ENCODE measurements around the gene HIPK4.

The HIPK4 gene

DNA sequence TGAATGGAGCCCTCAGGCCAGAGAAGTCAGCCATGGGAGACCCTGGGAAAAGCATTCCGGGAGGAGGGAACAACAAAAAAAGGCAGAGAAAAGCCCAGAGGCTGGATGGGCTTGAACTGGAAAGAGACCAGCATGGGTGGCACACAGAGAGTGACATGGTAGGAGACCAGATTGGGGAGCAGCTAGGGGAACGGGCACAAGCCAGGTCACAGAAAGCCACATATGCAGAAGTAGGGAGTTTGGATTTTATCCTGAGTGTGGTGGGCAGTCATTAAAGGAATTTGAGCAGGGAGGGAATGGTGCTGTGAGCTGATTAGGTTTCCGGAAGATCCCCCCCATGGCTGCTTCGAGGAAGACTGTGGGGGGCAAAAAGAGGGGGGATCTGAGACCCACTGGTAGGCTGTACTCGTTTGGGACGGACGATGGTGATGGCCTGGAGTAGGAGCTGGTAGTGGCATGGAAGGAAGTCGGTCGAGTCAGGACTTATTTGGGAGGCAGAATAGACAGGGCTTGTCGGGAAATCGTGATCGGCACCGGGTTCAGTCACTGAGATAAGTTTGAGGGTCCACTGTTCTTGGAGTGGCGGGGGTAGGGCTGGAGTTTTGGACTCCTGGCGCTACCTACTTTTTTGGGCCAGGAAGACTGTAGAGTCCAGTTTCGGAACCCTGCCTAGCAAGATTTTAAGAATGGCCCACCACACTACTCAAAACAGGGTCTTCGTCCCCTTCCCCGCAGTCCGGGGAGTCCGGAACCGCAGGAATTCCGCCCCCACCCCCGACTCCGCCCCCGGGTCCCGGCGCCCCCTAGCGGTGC is 34.9 kb upstream of the HIPK4 start:
- Histone ChIP-seq H3K79me1 (replicated peaks; ENCODE audit: low read length, poor library complexity, severe bottlenecking) (peaks cover 6% of the 10 kb centered on the region), H3K36me3 (ENCODE audit: control insufficient read depth in 1 of 2, insufficient read depth in 2 of 2, low read depth in 1 of 2, low read length in 2 of 2) (peaks cover 11 to 15% of the 10 kb centered on the region in 2 experiments), H4K91ac (ENCODE audit: low read length) (peak overlapping the region; percentile 85), H3K27me3 (ENCODE audit: control insufficient read depth in 1 of 2, insufficient read depth in 1 of 2, low read length in 2 of 2) (no peaks in the 10 kb centered on the region), H3K18ac (ENCODE audit: low read depth in 1 of 2, low read length in 2 of 2) (peak overlapping the region; percentile 86 to 96), H3K27ac (ENCODE audit: low read length, poor library complexity, severe bottlenecking) (peak overlapping the region; percentile 99), H4K8ac (ENCODE audit: low read length) (peak overlapping the region; percentile 83), H3K4me2 (ENCODE audit: low read length, poor library complexity, severe bottlenecking) (peak overlapping the region; percentile 94), H3K4ac (ENCODE audit: low read depth in 1 of 2, low read length in 2 of 2) (peak overlapping the region; percentile 73 to 89), H2AK5ac (ENCODE audit: low read length, severe bottlenecking) (peak overlapping the region; percentile 88), H2BK5ac (ENCODE audit: low read depth, low read length, poor library complexity, severe bottlenecking) (peak overlapping the region; percentile 97), H2BK120ac (ENCODE audit: low read depth, low read length) (peak overlapping the region; percentile 96), H3K4me1 (ENCODE audit: control insufficient read depth, insufficient read depth, low read depth, low read length) (peaks cover 11% of the 10 kb centered on the region), H3K4me3 (ENCODE audit: insufficient read depth in 1 of 2, low read depth in 1 of 2, low read length in 2 of 2) (peak overlapping the region; percentile 80 to 86), H2AFZ (ENCODE audit: low read depth, low read length) (no peak overlapping the region), H2BK15ac (ENCODE audit: low read depth, poor library complexity, severe bottlenecking) (peak overlapping the region; percentile 100), H3K9ac (ENCODE audit: low read length) (peak overlapping the region; percentile 99), H2BK12ac (ENCODE audit: low read length in 2 of 2) (peak overlapping the region; percentile 75), H3K23ac (ENCODE audit: low read length in 2 of 2) (peak overlapping the region; percentile 67 to 98), H3K9me3 (ENCODE audit: control insufficient read depth, low read length) (no peaks in the 10 kb centered on the region), H3K14ac (ENCODE audit: low read length in 2 of 2) (peak overlapping the region; percentile 43 to 94)
- peak; percentile 41 for DNase-seq
- WGBS = 1% methylated on average over 20 of the region's 28 CpGs

DNA sequence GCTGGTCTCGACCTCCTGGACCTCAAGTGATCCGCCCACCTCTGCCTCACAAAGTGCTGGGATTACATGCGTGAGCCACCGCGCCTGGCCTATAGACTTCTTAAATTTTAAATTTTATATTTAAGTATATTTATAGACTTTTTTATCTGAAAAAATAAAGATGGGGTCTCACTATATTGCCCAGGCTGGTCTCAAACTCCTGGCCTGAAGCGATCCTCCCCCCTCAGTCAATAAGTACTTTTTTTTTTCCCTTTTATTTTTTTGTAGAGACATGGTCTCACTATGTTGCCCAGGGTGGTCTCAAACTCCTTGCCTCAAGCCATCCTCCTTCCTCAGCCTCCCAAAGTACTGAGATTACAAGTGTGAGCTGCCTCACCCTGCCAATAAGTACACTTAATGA is 34.0 kb upstream of the HIPK4 start:
- Histone ChIP-seq H4K8ac (ENCODE audit: low read length) (no peak overlapping the region), H2BK5ac (ENCODE audit: low read depth, low read length, poor library complexity, severe bottlenecking) (no peak overlapping the region), H2BK120ac (ENCODE audit: low read depth, low read length) (no peak overlapping the region), H3K9me3 (ENCODE audit: control insufficient read depth, low read length) (no peaks in the 10 kb centered on the region), H3K23ac (ENCODE audit: low read length in 2 of 2) (no peak overlapping the region), H2AK5ac (ENCODE audit: low read length, severe bottlenecking) (no peak overlapping the region), H3K4ac (ENCODE audit: low read depth in 1 of 2, low read length in 2 of 2) (no peak overlapping the region), H3K14ac (ENCODE audit: low read length in 2 of 2) (no peak overlapping the region), H3K4me2 (ENCODE audit: low read length, poor library complexity, severe bottlenecking) (peak overlapping the region; percentile 16), H2BK15ac (ENCODE audit: low read depth, poor library complexity, severe bottlenecking) (no peak overlapping the region), H3K79me1 (replicated peaks; ENCODE audit: low read length, poor library complexity, severe bottlenecking) (peaks cover 6% of the 10 kb centered on the region), H4K91ac (ENCODE audit: low read length) (no peak overlapping the region), H2AFZ (ENCODE audit: low read depth, low read length) (no peak overlapping the region), H3K27me3 (ENCODE audit: control insufficient read depth in 1 of 2, insufficient read depth in 1 of 2, low read length in 2 of 2) (no peaks in the 10 kb centered on the region), H3K4me1 (ENCODE audit: control insufficient read depth, insufficient read depth, low read depth, low read length) (peaks cover 11% of the 10 kb centered on the region), H3K9ac (ENCODE audit: low read length) (peak overlapping the region; percentile 99), H3K4me3 (ENCODE audit: insufficient read depth in 1 of 2, low read depth in 1 of 2, low read length in 2 of 2) (peak overlapping the region in 1 of 2 experiments; percentile 86), H3K36me3 (ENCODE audit: control insufficient read depth in 1 of 2, insufficient read depth in 2 of 2, low read depth in 1 of 2, low read length in 2 of 2) (peaks cover 11 to 15% of the 10 kb centered on the region in 2 experiments), H3K27ac (ENCODE audit: low read length, poor library complexity, severe bottlenecking) (no peak overlapping the region), H2BK12ac (ENCODE audit: low read length in 2 of 2) (no peak overlapping the region), H3K18ac (ENCODE audit: low read depth in 1 of 2, low read length in 2 of 2) (no peak overlapping the region)
- WGBS = 100% methylated on average over 1 of the region's 6 CpGs
- no peak for DNase-seq

DNA sequence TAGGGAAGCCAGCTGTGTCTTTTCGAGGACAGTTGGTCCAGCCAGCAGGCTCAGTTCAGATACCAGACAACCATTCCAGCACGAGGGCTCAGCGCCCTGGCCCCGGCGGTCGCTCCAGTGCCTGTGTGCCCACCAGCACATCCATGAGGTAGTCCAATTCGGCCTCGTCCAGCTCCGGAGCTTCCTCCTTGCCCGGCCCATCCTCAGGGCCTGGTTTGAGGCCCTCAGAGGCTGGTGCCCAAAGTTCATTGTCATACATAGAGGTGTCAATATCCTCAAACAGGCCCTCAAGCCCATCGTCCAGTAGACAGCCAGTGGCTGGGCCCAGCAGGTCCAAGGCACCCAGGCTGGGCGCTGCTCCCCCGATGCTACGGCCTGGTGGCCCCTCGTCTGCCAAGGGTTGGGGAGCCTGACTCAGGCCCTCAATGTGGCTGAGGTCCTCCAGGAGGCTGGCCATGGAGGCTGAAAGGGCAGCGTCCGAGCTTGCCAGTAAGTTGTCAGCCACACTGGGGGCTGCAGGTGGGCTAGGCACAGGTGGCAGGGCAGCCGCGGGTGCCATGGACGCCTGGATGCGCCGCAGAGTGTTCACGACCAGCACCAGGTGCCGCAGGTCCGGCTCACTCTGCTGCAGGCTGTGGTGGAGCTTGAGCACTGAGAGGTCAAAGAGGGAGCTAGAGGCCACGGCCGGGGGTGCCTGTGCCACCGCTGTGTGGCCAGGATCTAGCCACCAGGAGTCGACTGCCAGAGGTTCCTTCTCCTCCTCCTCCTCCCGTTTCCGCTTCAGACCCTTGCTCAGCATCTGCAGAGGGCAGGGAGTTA is 33.0 kb upstream of the HIPK4 start:
- Histone ChIP-seq H3K27me3 (ENCODE audit: control insufficient read depth in 1 of 2, insufficient read depth in 1 of 2, low read length in 2 of 2) (no peaks in the 10 kb centered on the region), H2BK120ac (ENCODE audit: low read depth, low read length) (peak overlapping the region; percentile 19), H4K91ac (ENCODE audit: low read length) (peak overlapping the region; percentile 22), H2AK5ac (ENCODE audit: low read length, severe bottlenecking) (peak overlapping the region; percentile 80), H3K4me1 (ENCODE audit: control insufficient read depth, insufficient read depth, low read depth, low read length) (peaks cover 11% of the 10 kb centered on the region), H3K23ac (ENCODE audit: low read length in 2 of 2) (peak overlapping the region in 1 of 2 experiments; percentile 40), H2BK12ac (ENCODE audit: low read length in 2 of 2) (peak overlapping the region; percentile 28 to 49), H3K27ac (ENCODE audit: low read length, poor library complexity, severe bottlenecking) (peak overlapping the region; percentile 9), H3K79me1 (replicated peaks; ENCODE audit: low read length, poor library complexity, severe bottlenecking) (peaks cover 6% of the 10 kb centered on the region), H3K14ac (ENCODE audit: low read length in 2 of 2) (no peak overlapping the region), H4K8ac (ENCODE audit: low read length) (peak overlapping the region; percentile 31), H2AFZ (ENCODE audit: low read depth, low read length) (no peak overlapping the region), H3K4me3 (ENCODE audit: insufficient read depth in 1 of 2, low read depth in 1 of 2, low read length in 2 of 2) (no peak overlapping the region), H3K9me3 (ENCODE audit: control insufficient read depth, low read length) (no peaks in the 10 kb centered on the region), H3K36me3 (ENCODE audit: control insufficient read depth in 1 of 2, insufficient read depth in 2 of 2, low read depth in 1 of 2, low read length in 2 of 2) (peaks cover 11 to 15% of the 10 kb centered on the region in 2 experiments), H3K4ac (ENCODE audit: low read depth in 1 of 2, low read length in 2 of 2) (peak overlapping the region in 1 of 2 experiments; percentile 12), H2BK15ac (ENCODE audit: low read depth, poor library complexity, severe bottlenecking) (peak overlapping the region; percentile 60), H3K9ac (ENCODE audit: low read length) (peak overlapping the region; percentile 99), H3K18ac (ENCODE audit: low read depth in 1 of 2, low read length in 2 of 2) (no peak overlapping the region), H2BK5ac (ENCODE audit: low read depth, low read length, poor library complexity, severe bottlenecking) (no peak overlapping the region), H3K4me2 (ENCODE audit: low read length, poor library complexity, severe bottlenecking) (no peak overlapping the region)
- 96% methylated on average over 28 of the region's 31 CpGs for WGBS
- no peak for DNase-seq

All from mesenchymal stem cell (in vitro differentiated cells and primary cell).